Ovary (tissue), 3 donors: ENCODE results near the gene TTC38.
"Not testable (repeated sequence)": the region's sequence is repeated elsewhere in the genome, so short reads cannot be mapped to it uniquely, and the experiment has no call there.

Experiments used
- EP300 ChIP-seq: sonication (generic); formaldehyde crosslinking; IDR thresholded peaks from one replicate; pipeline ENCODE4 v1.6.1; 2017; ENCODE audit warnings: antibody characterized with exemption
- POLR2A ChIP-seq: fragments of 450-650 bp; IDR thresholded peaks from one replicate; pipeline ENCODE4 v1.6.1; 2017; ENCODE audit warnings: antibody characterized with exemption, mild to moderate bottlenecking, moderate library complexity
- TF ChIP-seq, protein P1 (sequence below), 3 donors: fragments of 450-650 bp in 2 of 3; fragments of 200-600 bp in 1 of 3; IDR thresholded peaks; one replicate each; pipeline versions ENCODE4 v1.5.1 to v1.8.0; 2016 to 2022; ENCODE audit warnings: antibody characterized with exemption in 3 of 3, mild to moderate bottlenecking in 1 of 3
- donor health status: DM: no; HTN: no; CAD: no.

- not testable (repeated sequence) for TF ChIP-seq POLR2A, EP300
- TF ChIP-seq, protein P1, sequence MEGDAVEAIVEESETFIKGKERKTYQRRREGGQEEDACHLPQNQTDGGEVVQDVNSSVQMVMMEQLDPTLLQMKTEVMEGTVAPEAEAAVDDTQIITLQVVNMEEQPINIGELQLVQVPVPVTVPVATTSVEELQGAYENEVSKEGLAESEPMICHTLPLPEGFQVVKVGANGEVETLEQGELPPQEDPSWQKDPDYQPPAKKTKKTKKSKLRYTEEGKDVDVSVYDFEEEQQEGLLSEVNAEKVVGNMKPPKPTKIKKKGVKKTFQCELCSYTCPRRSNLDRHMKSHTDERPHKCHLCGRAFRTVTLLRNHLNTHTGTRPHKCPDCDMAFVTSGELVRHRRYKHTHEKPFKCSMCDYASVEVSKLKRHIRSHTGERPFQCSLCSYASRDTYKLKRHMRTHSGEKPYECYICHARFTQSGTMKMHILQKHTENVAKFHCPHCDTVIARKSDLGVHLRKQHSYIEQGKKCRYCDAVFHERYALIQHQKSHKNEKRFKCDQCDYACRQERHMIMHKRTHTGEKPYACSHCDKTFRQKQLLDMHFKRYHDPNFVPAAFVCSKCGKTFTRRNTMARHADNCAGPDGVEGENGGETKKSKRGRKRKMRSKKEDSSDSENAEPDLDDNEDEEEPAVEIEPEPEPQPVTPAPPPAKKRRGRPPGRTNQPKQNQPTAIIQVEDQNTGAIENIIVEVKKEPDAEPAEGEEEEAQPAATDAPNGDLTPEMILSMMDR (IDR thresholded peaks at IDR 0.05), result not testable (repeated sequence)
These were observed 45.0 kb downstream of the TTC38 start for GRCh38 chr22:46312848-46313247.
